ENCODE measurements around the gene TSPYL6.

DNA sequence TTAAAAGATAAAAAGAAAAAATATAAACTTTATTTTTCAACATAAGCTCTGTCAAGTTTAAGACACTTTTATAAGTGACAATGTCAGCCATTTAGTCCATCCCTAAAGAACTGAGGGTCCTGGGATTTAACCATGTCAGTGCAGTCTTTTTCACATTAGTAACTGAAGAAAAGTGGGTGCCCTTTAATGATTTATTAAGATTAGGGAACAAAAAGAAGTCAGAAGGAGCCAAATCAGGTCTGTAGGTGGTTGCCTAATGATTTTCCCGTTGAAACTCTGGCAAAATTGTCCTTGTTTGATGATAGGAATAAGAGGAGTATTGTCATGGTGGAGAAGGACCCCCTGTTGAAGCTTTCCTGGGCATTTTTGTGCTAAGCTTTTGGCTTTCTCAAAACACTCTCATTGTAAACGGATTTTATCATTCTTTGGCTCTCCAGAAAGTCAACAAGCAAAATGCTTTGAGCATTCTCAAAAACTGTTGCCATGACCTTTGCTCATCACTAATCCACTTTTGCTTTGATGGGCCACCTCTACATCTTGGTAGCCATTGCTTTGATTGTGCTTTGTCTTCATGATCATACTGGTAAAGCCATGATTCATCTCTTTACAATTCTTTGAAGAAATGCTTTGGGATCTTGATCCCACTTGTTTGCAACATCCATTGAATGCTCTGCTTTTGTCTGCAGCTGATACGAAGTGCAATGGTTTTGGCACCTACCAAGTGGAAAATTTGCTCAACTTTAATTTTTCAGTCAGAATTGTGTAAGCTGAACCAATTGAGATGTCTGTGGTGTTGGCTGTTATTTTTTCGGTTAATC is 22.0 kb downstream of the TSPYL6 start:
- TF ChIP-seq, protein P1, sequence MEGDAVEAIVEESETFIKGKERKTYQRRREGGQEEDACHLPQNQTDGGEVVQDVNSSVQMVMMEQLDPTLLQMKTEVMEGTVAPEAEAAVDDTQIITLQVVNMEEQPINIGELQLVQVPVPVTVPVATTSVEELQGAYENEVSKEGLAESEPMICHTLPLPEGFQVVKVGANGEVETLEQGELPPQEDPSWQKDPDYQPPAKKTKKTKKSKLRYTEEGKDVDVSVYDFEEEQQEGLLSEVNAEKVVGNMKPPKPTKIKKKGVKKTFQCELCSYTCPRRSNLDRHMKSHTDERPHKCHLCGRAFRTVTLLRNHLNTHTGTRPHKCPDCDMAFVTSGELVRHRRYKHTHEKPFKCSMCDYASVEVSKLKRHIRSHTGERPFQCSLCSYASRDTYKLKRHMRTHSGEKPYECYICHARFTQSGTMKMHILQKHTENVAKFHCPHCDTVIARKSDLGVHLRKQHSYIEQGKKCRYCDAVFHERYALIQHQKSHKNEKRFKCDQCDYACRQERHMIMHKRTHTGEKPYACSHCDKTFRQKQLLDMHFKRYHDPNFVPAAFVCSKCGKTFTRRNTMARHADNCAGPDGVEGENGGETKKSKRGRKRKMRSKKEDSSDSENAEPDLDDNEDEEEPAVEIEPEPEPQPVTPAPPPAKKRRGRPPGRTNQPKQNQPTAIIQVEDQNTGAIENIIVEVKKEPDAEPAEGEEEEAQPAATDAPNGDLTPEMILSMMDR (IDR thresholded peaks at IDR 0.05; ENCODE audit: poor library complexity) = no peak
- TF ChIP-seq EZH2 (IDR thresholded peaks at IDR 0.05; ENCODE audit: borderline replicate concordance) = no peak
- no peak for TF ChIP-seq EZH2phosphoT487 (IDR thresholded peaks at IDR 0.05; ENCODE audit: low read depth, severe bottlenecking, unreplicated experiment)

Measured in hepatocyte (in vitro differentiated cells).